ENCODE results near the gene MAG. TPM values are rescaled to one million over a fixed set of nuclear protein-coding genes. Genes with fewer than 3 reads are reported as not detected.

Gene MAG
- total and polyA plus RNA-seq, 10 of the 15 experiments (the other 5 are each of a cell fraction or from before 2014, with no cell fraction given), result 0.03 to 0.82 (median 0.17) TPM; not detected in 2

DNA sequence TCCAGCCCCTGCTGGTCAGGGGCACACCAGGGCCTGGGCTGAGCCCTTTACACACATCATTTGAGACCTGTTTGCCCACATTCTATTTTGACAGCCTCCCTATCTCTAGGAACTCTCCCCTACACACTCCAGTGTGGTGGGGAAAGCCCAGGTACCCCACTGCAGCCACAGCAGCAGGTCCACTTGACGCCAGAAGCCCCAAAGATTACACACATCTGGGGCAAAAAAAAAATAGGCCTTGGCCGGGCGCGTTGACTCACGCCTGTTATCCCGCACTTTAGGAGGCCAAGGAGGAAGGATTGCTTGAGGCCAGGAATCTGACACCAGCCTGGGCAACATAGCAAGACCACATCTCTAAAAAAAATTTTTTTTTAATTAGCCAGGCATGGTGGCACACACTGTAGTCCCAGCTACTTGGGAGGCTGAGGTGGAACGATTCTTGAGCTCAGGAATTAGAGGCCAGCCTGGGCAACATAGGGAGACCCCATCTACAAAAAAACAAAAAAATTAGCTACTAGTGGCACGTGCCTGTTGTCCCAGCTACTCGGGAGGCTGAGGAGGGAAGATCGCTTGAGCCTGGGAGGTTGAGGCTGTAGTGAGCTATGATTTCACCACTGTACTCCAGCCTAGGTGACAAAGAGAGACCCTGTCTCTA is 19.0 kb downstream of the MAG start (continued):
- TF ChIP-seq E2F8 (IDR thresholded peaks at IDR 0.05; ENCODE audit: low read depth, partially characterized antibody) (no peak), BACH1 (IDR thresholded peaks at IDR 0.05; ENCODE audit: borderline replicate concordance) (no peak)

- Histone ChIP-seq H3K27ac (ENCODE audit: control insufficient read depth, insufficient read depth) (no peak overlapping the region), H3K36me3 (ENCODE audit: control insufficient read depth in 2 of 2, insufficient read depth in 2 of 2, low read length in 1 of 2) (no peaks in the 10 kb centered on the region; a peak in 1 of 4 replicates), H3K9me3 (replicated peaks; ENCODE audit: control insufficient read depth, insufficient read depth, low read length) (no peaks in the 10 kb centered on the region), H3K4me1 (ENCODE audit: control insufficient read depth, insufficient read depth, low read length) (no peaks in the 10 kb centered on the region), H4K20me1 (ENCODE audit: control insufficient read depth, insufficient read depth) (no peaks in the 10 kb centered on the region), H3K79me2 (ENCODE audit: control insufficient read depth, insufficient read depth, low read length) (no peaks in the 10 kb centered on the region), H3K9ac (ENCODE audit: control insufficient read depth, insufficient read depth, low read length) (no peak overlapping the region), H3K4me3 (no peak overlapping the region), H3K4me2 (ENCODE audit: control insufficient read depth, insufficient read depth) (no peak overlapping the region), H2AFZ (ENCODE audit: control insufficient read depth, low read depth, low read length) (no peak overlapping the region), H3K27me3 (replicated peaks in 1 of 2; ENCODE audit: control insufficient read depth in 2 of 2, insufficient read depth in 2 of 2, low read length in 1 of 2) (no peaks in the 10 kb centered on the region)
- no TSS peak for BruUV-seq (replicated peaks)
- SMC1A ChIA-PET (ENCODE audit: uncharacterized antibody, unreplicated experiment), result interaction anchor here (0.6 to 2.3 kb wide), 4 partner anchors 11 to 219 kb away, joined by 3 to 10 read pairs (median 6); no protein-coding TSS in a partner anchor
- in situ Hi-C loops (cut with MboI) (no loop called here), intact Hi-C loops (cut with micrococcal nuclease; ENCODE audit: unreplicated experiment) (no loop called here)
- no peak for FAIRE-seq
- no peak for DNase-seq (ENCODE audit: low read depth, low spot score)
- POLR2A ChIA-PET, result interaction anchor here (1.0 kb wide), 1 partner anchor 11 kb away, joined by 3 read pairs; no protein-coding TSS in a partner anchor
- RAD21 ChIA-PET (ENCODE audit: unreplicated experiment), result interaction anchor here (1.7 kb wide), 1 partner anchor 156 kb away, joined by 5 read pairs; no protein-coding TSS in a partner anchor
- no peak for ATAC-seq
- CTCF ChIA-PET, result no interaction called here
- WGBS (ENCODE audit: insufficient coverage, insufficient replicate concordance, low lambda C conversion rate, missing lambda C conversion rate), result 62% methylated on average over 21 of the region's 21 CpGs
- TF ChIP-seq RUNX3 (IDR thresholded peaks at IDR 0.05; ENCODE audit: low read length), result no peak
- no peak for TF ChIP-seq LARP7 (IDR thresholded peaks at IDR 0.05)
- TF ChIP-seq HDAC6 (IDR thresholded peaks at IDR 0.05; ENCODE audit: unreplicated experiment), result no peak
- no peak for TF ChIP-seq CUX1 (IDR thresholded peaks at IDR 0.05; ENCODE audit: insufficient replicate concordance, low read depth, low read length)
- no peak for TF ChIP-seq JUND (IDR thresholded peaks at IDR 0.05; ENCODE audit: low read depth, low read length)
- no peak for TF ChIP-seq ASH2L (IDR thresholded peaks at IDR 0.05; ENCODE audit: borderline replicate concordance, low read depth)
- no peak for TF ChIP-seq POLR2AphosphoS2 (IDR thresholded peaks at IDR 0.05; ENCODE audit: low read depth, low read length)
- no peak for TF ChIP-seq MLLT1 (IDR thresholded peaks at IDR 0.05)
- no peak for TF ChIP-seq FOXK2 (IDR thresholded peaks at IDR 0.05)
Measured at GRCh38 chr19:35311901-35312665, 20.1 kb downstream of the MAG start.

Data from GM12878 (cell line).